Measurements from ENCODE around the gene CCR7. TPM values are rescaled to one million over a fixed set of nuclear protein-coding genes. Genes with fewer than 3 reads are reported as not detected.

The CCR7 gene
- total and polyA plus RNA-seq, 2 of the 8 experiments (the other 6 are each of a cell fraction or from before 2014, with no cell fraction given) = 0.12 to 0.17 TPM

- no peak overlapping the region for H3K4me2 ChIP-seq (ENCODE audit: insufficient read depth in 1 of 2, low read depth in 2 of 2, low read length in 2 of 2)
- no peak overlapping the region for H3K4me3 ChIP-seq (ENCODE audit: extremely low read depth in 1 of 4, insufficient read depth in 2 of 4, low read depth in 3 of 4, low read length in 4 of 4)
- no peak overlapping the region for H3K56ac ChIP-seq (replicated peaks; ENCODE audit: insufficient read length, low read depth, low read length)
- H3K9ac ChIP-seq (replicated peaks in 1 of 4; ENCODE audit: extremely low read depth in 1 of 4, low read depth in 3 of 4, low read length in 3 of 4) = no peak overlapping the region
- FAIRE-seq (no peak), DNase-seq (ENCODE audit: low read depth in 1 of 2, low spot score in 2 of 2) (no peak)
- H2BK20ac ChIP-seq (ENCODE audit: low read length) = no peak overlapping the region
- H3K27me3 ChIP-seq (replicated peaks in 1 of 4; ENCODE audit: control insufficient read depth in 3 of 4, extremely low read depth in 1 of 4, insufficient read depth in 3 of 4, low read length in 3 of 4) = no peaks in the 10 kb centered on the region
- H3K79me2 ChIP-seq (ENCODE audit: control insufficient read depth in 1 of 2, insufficient read depth in 2 of 2, low read length in 2 of 2) = no peaks in the 10 kb centered on the region
- no peaks in the 10 kb centered on the region for H3K36me3 ChIP-seq (ENCODE audit: control insufficient read depth in 2 of 4, insufficient read depth in 4 of 4, low read length in 3 of 4)
- no peaks in the 10 kb centered on the region for H4K20me1 ChIP-seq (replicated peaks in 1 of 2; ENCODE audit: control insufficient read depth in 1 of 2, insufficient read depth in 2 of 2, low read length in 2 of 2)
- H2BK12ac ChIP-seq (ENCODE audit: low read depth, low read length) = no peak overlapping the region
- H2BK5ac ChIP-seq (ENCODE audit: low read depth, low read length) = no peak overlapping the region
- ChIA-PET CTCF (ENCODE audit: partially characterized antibody) (interaction anchor here (5.9 kb wide), 1 partner anchor 9 kb away, joined by 32 read pairs; no protein-coding TSS in a partner anchor), POLR2A (ENCODE audit: partially characterized antibody) (interaction anchor here (0.7 to 1.1 kb wide), 2 partner anchors 21 to 131 kb away, joined by 3 to 4 read pairs; no protein-coding TSS in a partner anchor)
- no peak overlapping the region for H4K91ac ChIP-seq (replicated peaks; ENCODE audit: insufficient read length, low read length)
- H3K4ac ChIP-seq (replicated peaks; ENCODE audit: insufficient read length, low read depth, low read length) = no peak overlapping the region
- H3K27ac ChIP-seq (ENCODE audit: low read depth, low read length) = no peak overlapping the region
- H3K14ac ChIP-seq (ENCODE audit: insufficient read length) = no peak overlapping the region
- no peak overlapping the region for H2AK5ac ChIP-seq (ENCODE audit: low read depth, low read length)
- peaks cover 2 to 6% (median 4%) of the 10 kb centered on the region in 4 experiments for H3K4me1 ChIP-seq (replicated peaks in 1 of 4; ENCODE audit: control insufficient read depth in 3 of 4, insufficient read depth in 4 of 4, low read length in 3 of 4)
- no peak overlapping the region for H4K5ac ChIP-seq (ENCODE audit: insufficient read length, low read depth, low read length)
- no peak overlapping the region for H2BK120ac ChIP-seq (replicated peaks; ENCODE audit: low read depth, low read length)
- WGBS, 2 experiments (ENCODE audit: extremely low coverage in 1 of 2, insufficient coverage in 1 of 2, insufficient read length in 1 of 2, insufficient replicate concordance in 2 of 2, low coverage in 1 of 2, low lambda C conversion rate in 2 of 2, missing lambda C conversion rate in 1 of 2) = 76% methylated on average over 5 of the region's 5 CpGs; no CpG with 5 or more reads in 1 of the 2 experiments
- H3K23me2 ChIP-seq (ENCODE audit: low read depth, low read length) = no peaks in the 10 kb centered on the region
- H2AFZ ChIP-seq (ENCODE audit: low read length) = no peak overlapping the region
- no peak overlapping the region for H2BK15ac ChIP-seq (ENCODE audit: low read length)
- H3K79me1 ChIP-seq (ENCODE audit: low read depth, low read length) = no peaks in the 10 kb centered on the region
- no peaks in the 10 kb centered on the region for H3K9me3 ChIP-seq (ENCODE audit: insufficient read depth in 2 of 2, low read depth in 1 of 2, low read length in 1 of 2)
- H3K18ac ChIP-seq (ENCODE audit: extremely low read depth, low read length) = no peak overlapping the region
- no peak overlapping the region for H4K8ac ChIP-seq (ENCODE audit: extremely low read depth, insufficient read depth, low read length)
- H3K23ac ChIP-seq (ENCODE audit: insufficient read length) = no peak overlapping the region
- TF ChIP-seq TAF7 (optimal IDR thresholded peaks at IDR 0.05; ENCODE audit: borderline replicate concordance, low read depth, low read length) (no peak), ASH2L (IDR thresholded peaks at IDR 0.05; ENCODE audit: low read length) (no peak), ATF3 (IDR thresholded peaks at IDR 0.05; ENCODE audit: insufficient read depth, low read depth, low read length) (no peak), POLR2AphosphoS5 (IDR thresholded peaks at IDR 0.05; ENCODE audit: low read depth, low read length) (no peak), CTBP2 (IDR thresholded peaks at IDR 0.05; ENCODE audit: borderline replicate concordance, insufficient read depth, insufficient read length, low read length) (no peak), TAF1 (IDR thresholded peaks at IDR 0.05; ENCODE audit: low read depth, low read length) (no peak), EZH2 (IDR thresholded peaks at IDR 0.05; ENCODE audit: low read depth, low read length, severe bottlenecking) (no peak), GABPA (IDR thresholded peaks at IDR 0.05; ENCODE audit: borderline replicate concordance, insufficient read depth, low read length) (no peak), SUZ12 (IDR thresholded peaks at IDR 0.05; ENCODE audit: low read length) (no peak), RBBP5 (IDR thresholded peaks at IDR 0.05; ENCODE audit: borderline replicate concordance, low read depth, low read length) (no peak), RXRA (IDR thresholded peaks at IDR 0.05; ENCODE audit: insufficient read depth, low read depth, low read length) (no peak), JUN (IDR thresholded peaks at IDR 0.05; ENCODE audit: low read depth, low read length) (no peak), PHF8 (conservative IDR thresholded peaks at IDR 0.05; ENCODE audit: low read depth, low read length) (no peak), NRF1 (IDR thresholded peaks at IDR 0.05; ENCODE audit: low read depth, low read length) (no peak)
These were observed 42.4 kb upstream of the CCR7 start for GRCh38 chr17:40607641-40608040.
